Stimulated activated CD4-positive, alpha-beta T cell treated with anti-CD3 and anti-CD28 coated beads, Interleukin-1b, Interleukin-23, amount 100 ng/mL, for 24 hours (primary cell): Measurements from ENCODE around the gene CA9.

ENCODE experiments used
- DNase-seq, 4 experiments: peaks; one replicate each; pipeline ENCODE4 v3.0.0-alpha.2; 2020; ENCODE audit warnings: low read depth in 4 of 4, low spot score in 1 of 4

The CA9 gene

DNA sequence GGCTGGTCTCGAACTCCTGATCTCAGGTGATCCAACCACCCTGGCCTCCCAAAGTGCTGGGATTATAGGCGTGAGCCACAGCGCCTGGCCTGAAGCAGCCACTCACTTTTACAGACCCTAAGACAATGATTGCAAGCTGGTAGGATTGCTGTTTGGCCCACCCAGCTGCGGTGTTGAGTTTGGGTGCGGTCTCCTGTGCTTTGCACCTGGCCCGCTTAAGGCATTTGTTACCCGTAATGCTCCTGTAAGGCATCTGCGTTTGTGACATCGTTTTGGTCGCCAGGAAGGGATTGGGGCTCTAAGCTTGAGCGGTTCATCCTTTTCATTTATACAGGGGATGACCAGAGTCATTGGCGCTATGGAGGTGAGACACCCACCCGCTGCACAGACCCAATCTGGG, 1.5 kb downstream of the CA9 start:
- no peak for DNase-seq

DNA sequence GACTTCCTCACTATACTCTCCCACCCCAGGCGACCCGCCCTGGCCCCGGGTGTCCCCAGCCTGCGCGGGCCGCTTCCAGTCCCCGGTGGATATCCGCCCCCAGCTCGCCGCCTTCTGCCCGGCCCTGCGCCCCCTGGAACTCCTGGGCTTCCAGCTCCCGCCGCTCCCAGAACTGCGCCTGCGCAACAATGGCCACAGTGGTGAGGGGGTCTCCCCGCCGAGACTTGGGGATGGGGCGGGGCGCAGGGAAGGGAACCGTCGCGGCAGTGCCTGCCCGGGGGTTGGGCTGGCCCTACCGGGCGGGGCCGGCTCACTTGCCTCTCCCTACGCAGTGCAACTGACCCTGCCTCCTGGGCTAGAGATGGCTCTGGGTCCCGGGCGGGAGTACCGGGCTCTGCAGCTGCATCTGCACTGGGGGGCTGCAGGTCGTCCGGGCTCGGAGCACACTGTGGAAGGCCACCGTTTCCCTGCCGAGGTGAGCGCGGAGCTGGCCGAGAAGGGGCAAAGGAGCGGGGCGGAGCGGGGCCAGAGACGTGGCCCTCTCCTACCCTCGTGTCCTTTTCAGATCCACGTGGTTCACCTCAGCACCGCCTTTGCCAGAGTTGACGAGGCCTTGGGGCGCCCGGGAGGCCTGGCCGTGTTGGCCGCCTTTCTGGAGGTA, 2.1 kb downstream of the CA9 start:
- DNase-seq, result no peak

DNA sequence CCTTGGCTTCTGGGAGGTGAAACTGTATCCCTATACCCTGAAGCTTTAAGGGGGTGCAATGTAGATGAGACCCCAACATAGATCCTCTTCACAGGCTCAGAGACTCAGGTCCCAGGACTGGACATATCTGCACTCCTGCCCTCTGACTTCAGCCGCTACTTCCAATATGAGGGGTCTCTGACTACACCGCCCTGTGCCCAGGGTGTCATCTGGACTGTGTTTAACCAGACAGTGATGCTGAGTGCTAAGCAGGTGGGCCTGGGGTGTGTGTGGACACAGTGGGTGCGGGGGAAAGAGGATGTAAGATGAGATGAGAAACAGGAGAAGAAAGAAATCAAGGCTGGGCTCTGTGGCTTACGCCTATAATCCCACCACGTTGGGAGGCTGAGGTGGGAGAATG, 5.4 kb downstream of the CA9 start:
- DNase-seq, result no peak

DNA sequence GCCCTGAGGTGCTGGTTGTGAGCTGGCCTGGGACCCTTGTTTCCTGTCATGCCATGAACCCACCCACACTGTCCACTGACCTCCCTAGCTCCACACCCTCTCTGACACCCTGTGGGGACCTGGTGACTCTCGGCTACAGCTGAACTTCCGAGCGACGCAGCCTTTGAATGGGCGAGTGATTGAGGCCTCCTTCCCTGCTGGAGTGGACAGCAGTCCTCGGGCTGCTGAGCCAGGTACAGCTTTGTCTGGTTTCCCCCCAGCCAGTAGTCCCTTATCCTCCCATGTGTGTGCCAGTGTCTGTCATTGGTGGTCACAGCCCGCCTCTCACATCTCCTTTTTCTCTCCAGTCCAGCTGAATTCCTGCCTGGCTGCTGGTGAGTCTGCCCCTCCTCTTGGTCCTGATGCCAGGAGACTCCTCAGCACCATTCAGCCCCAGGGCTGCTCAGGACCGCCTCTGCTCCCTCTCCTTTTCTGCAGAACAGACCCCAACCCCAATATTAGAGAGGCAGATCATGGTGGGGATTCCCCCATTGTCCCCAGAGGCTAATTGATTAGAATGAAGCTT, 6.1 kb downstream of the CA9 start:
- no peak for DNase-seq

GRCh38 chr9:35680331-35681105, 6.8 kb downstream of the CA9 start:
- DNase-seq, result no peak

DNA sequence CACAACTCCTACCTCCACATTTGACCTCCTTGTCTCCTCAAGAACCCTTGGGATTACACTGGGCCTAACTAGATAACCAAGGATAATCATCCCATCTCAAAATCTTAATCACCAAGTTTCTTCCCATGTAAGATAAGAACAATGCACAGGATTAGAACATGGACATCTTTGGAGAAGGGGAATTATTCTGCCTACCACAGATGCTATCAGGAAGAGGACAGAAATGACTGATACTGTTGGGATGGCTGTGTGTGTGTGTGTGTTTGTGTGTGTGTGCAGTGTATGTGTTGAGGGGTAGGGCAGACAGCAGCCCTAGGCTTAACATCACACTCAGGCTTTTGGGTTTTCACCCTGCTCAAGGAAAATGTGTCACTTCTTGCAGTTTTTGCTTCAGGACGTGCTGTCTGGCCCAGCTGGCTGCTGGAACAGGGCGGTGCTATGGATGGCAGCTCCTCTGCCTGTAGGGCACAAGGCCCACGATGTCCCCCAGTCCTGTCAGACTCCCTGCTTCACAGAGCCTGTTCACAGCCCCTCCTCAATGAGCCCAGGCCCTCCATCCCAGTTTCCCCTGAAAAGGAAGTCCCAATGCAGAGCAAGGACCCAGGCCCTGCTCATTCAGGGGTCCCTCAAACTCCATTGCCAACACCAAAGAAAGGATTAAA, 7.7 kb downstream of the CA9 start:
- no peak for DNase-seq

- no peak for DNase-seq
Measured at GRCh38 chr9:35682051-35682450, 8.3 kb downstream of the CA9 start.

DNA sequence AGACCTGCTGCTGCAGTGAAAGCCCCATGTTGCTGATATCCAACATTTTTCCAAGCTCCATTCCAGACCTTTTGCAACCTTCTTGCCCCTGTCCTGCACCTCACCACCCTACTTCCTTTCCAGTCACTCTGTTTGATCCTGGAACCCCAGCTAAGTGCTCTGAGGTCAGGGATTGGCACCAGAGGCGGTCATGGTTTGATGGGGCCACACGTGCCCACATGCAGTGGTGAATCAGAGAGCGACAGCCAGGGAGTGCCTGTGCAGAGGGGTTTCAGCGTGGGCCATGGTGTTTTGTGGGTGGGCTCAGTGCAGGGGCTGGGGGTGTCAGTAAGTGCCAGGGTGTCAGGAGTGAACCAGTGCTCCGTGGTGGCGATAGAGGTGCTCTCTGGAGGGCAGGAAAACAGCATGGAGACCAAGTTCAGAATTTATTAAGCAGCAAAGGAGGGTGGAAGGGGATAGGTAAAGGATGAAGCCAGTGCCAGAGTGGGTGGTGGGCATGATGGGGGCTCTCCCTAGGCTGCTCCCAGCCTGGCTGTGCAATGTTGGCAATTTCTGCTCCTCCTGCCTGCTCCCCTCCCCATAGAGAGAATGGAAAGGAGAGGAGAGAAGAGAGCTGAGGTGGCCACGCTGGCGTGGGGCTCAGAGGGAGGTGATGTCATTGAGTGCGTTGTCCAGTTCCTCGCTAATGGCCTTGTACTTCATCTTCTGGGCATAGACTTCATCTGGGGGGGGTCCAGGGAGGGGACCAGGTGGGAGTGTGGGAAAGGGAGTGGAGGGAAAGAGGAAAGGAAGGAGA, 9.0 kb downstream of the CA9 start:
- no peak for DNase-seq

DNA sequence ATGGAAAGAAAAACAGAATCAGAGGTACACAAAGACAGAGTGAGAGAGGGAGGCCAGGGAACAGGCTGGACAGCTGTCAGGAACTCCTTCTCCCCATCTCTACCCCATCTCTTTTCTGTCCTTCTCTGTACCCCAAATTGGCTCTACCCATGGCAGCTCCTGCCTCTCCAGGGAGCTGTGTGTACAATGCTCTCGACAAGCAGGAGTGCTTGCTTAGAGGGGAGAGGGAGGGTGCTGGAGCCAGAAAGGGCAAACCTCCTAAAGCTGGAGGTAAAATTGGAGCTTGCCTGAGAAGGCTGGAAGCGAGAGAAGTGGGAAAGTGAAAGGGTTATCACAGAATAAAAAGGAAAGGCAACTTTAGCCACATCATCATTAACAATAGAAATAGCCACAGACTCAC, 9.6 kb downstream of the CA9 start:
- DNase-seq, result no peak

DNA sequence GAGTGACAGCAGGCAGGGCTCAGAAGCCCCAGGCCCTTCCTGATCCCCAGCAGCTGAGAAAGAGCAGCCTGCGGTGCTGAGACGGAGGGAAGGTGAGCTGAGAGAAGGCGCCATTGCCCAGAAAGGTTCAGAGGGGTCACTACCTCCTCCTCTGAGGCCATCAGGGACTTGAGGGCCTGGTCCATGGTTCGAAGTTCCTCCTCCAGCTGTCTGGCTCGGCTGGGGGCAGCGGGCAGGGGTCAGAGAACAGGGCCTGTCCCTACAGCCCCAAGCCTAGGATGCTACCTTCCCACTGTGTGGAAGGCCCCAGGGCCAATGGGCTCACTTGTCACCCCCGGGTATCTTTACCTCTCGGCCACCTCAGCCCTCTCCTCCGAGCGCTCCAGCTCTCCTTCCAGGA, 11.2 kb downstream of the CA9 start:
- DNase-seq, result no peak

DNA sequence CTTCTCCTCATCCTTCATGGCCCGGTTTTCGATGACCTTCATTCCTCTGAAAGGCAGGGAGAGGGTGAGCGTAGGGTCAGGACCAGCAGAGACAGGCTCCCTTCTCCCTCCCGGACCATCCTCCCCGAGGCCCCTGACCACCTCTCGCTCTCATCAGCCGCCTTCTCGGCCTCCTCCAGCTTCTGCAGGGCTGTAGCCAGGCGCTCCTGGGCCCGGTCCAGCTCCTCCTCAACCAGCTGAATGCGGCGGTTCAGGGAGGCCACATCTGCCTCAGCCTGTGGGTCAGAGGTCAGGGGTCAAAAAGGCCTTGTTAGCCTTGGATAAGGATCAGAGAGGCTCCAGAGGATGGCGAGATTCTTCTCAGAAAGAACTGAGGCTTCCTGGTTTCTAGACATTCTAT, 11.8 kb downstream of the CA9 start:
- DNase-seq, result no peak

DNA sequence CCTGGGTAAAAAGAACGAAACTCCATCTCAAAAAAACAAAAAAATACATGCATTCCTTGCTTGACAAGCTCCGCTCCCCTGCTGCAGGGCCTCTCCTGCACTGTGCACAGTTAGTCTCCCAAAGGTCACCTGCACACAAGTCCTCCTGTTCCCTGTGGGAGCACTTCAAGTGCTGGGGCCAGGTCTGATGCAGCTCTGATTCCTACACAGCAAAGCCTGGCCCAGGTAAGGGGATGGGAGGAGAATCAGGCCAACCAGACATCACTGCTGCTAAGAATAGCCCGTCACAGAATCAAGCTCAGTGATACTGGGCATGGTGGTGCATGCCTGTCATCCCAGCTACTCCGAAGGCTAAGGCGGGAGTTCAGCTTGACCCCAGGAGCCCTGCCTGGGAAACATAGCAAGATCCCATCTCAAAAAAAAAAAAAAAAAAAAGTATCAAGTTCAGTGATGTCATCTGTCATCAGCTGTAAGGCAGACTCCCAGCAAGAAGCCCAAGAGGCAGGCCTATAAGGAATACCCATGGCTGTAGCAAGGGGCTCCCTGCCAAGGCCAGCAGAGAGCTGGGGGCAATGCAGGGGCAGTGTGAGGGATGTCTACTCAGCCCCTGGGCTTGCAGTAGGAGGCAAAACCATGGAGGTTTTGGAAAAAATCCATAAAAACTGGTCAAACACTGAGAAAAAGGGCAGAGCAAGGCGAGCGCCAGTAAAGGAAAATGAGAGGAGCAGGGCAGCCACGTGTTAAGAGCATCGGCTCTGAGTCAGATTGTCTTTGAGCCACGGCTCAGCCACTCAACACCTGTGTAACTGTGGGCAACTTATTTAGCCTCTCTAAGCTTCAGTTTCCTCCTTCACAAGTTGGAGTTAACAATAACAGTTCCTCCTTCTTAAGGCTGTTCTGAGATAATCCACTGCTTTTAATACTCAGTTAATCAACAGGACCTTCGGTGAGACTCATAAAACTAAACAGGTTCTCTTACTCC, 12.8 kb downstream of the CA9 start:
- no peak for DNase-seq

DNA sequence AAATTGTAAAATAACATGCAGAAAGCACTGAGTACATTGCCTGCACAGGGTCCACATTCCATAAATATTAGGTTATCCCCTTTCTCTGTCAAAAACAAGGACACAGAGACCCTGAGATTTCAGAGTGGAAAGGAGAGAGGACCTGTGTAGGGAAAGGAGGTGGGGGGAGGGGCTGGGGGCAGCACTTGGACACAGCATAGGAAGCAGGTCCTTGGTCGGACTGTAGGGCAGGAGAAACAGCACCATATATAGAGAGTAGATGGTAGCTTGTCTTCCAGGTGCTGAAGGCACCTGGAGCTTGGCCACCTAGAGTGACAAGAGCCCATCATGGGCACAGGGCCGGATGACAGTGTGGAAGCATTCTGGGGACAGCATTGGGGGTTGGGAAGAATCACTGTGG, 13.6 kb downstream of the CA9 start:
- DNase-seq, result no peak

DNA sequence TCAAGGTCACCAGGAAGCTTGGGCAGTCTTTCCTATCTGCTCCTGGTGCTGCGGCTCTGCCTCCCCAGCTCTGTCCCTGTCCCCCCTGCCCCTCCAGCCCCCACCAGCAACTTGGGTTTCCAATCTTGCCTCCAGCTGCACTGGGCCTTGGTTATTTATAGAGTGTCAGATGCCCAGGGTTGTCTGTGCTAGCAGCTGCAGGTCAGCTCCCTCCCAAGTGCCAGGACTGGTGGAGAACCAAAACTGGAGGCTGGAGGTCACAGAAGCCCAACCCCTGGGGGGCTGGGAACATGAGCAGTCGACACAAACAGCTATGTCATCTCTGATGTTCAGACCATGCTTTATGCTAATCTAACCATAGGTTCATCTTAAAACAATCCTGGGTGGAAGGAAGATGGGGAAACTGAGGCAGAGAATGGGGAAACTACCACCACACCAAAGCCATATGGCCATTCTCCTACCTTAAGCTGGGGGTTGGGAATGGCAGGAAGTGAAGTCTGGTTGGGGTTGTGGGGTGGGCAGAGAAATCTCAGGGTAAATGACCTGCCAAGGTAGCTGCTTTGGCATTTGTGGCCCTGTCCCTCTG, 14.3 kb downstream of the CA9 start:
- no peak for DNase-seq

GRCh38 chr9:35688558-35689541, 15.1 kb downstream of the CA9 start:
- no peak for DNase-seq

GRCh38 chr9:35689542-35690293, 16.0 kb downstream of the CA9 start, which contains the start of gene TPM2:
TSS of gene TPM2 (minus strand) at chr9:35689925. CDS start at chr9:35689817, 108 bp downstream.
- DNase-seq, result no peak

- DNase-seq, result no peak
Measured at GRCh38 chr9:35690294-35690613, 16.5 kb downstream of the CA9 start.
